GM12873 (cell line): ENCODE data around the gene VSIG1.

Experiments used
- CTCF ChIP-seq: IDR thresholded peaks from 2 replicates; pipeline ENCODE4 v1.5.1; 2012; ENCODE audit warnings: low read depth, mild to moderate bottlenecking, moderate library complexity, low read length, control low read depth; ENCODE audit not compliant: insufficient read depth; ENCODE audit errors: missing control alignments

Gene VSIG1

GRCh38 chrX:108022491-108023089 is 22.3 kb upstream of the VSIG1 start:
- TF ChIP-seq CTCF = no peak

GRCh38 chrX:108025376-108025775 is 19.5 kb upstream of the VSIG1 start:
- TF ChIP-seq CTCF = no peak

- TF ChIP-seq CTCF = no peak
Measured at GRCh38 chrX:108025954-108026600, 18.8 kb upstream of the VSIG1 start.

- TF ChIP-seq CTCF = no peak
Measured at GRCh38 chrX:108028854-108029253, 16.0 kb upstream of the VSIG1 start.

GRCh38 chrX:108029928-108030711 is 14.7 kb upstream of the VSIG1 start:
- no peak for TF ChIP-seq CTCF

- no peak for TF ChIP-seq CTCF
Measured at GRCh38 chrX:108032944-108033343, 11.9 kb upstream of the VSIG1 start.

- no peak for TF ChIP-seq CTCF
Measured at GRCh38 chrX:108033890-108034289, 11.0 kb upstream of the VSIG1 start.
